ENCODE data around the gene MBNL1. TPM values are rescaled to one million over a fixed set of nuclear protein-coding genes. Genes with fewer than 3 reads are reported as not detected.

MBNL1 gene
- total and polyA plus RNA-seq, 2 of the 4 experiments (the other 2 are of a cell fraction): 127 to 664 TPM

- Histone ChIP-seq H2BK5ac (ENCODE audit: low read depth, low read length, poor library complexity, severe bottlenecking) (peak overlapping the region; percentile 48), H3K36me3 (ENCODE audit: control insufficient read depth, insufficient read depth, low read length) (peaks cover under 1% of the 10 kb centered on the region), H3K9me1 (ENCODE audit: insufficient read depth, low read length) (peaks cover 15% of the 10 kb centered on the region), H3K4ac (ENCODE audit: low read depth, low read length) (no peak overlapping the region), H2AK5ac (ENCODE audit: low read depth, low read length) (no peak overlapping the region), H3K4me1 (ENCODE audit: control insufficient read depth, insufficient read depth, low read length) (peaks cover 18% of the 10 kb centered on the region), H3K56ac (ENCODE audit: extremely low read depth, insufficient read depth, low read length) (no peak overlapping the region), H3K4me2 (ENCODE audit: low read depth, low read length) (peak overlapping the region; percentile 91; the same call in 1 of the 2 replicates), H2BK120ac (ENCODE audit: low read depth, low read length) (no peak overlapping the region), H2BK20ac (ENCODE audit: low read depth, low read length) (no peak overlapping the region), H2BK15ac (ENCODE audit: low read depth, low read length) (no peak overlapping the region), H3K14ac (replicated peaks; ENCODE audit: low read depth, low read length) (no peak overlapping the region), H3K79me1 (ENCODE audit: low read depth in 1 of 2, low read length in 2 of 2) (peaks cover 10 to 60% of the 10 kb centered on the region in 2 experiments), H2AFZ (replicated peaks; ENCODE audit: low read length, poor library complexity) (no peak overlapping the region), H3K9me3 (ENCODE audit: control insufficient read depth, insufficient read depth, low read length) (no peaks in the 10 kb centered on the region), H4K91ac (ENCODE audit: insufficient read depth, low read depth, low read length) (no peak overlapping the region), H3K27me3 (ENCODE audit: control insufficient read depth, insufficient read depth, low read length) (no peaks in the 10 kb centered on the region), H3K18ac (ENCODE audit: low read depth, low read length) (no peak overlapping the region), H3K9ac (ENCODE audit: low read depth, low read length) (no peak overlapping the region), H3K27ac (ENCODE audit: insufficient read depth, low read length) (no peak overlapping the region), H4K8ac (ENCODE audit: low read depth in 2 of 2, low read length in 2 of 2) (no peak overlapping the region), H3K23ac (ENCODE audit: low read depth, low read length) (no peak overlapping the region), H2AK9ac (replicated peaks; ENCODE audit: low read depth, low read length, poor library complexity) (no peak overlapping the region), H4K5ac (ENCODE audit: low read depth, low read length) (no peak overlapping the region), H4K20me1 (ENCODE audit: insufficient read depth, low read length) (peaks cover 59% of the 10 kb centered on the region), H3K4me3 (ENCODE audit: insufficient read depth, low read depth, low read length) (no peak overlapping the region)
- intact Hi-C loops (cut with micrococcal nuclease): no loop called here
- ATAC-seq (ENCODE audit: low read depth): peak; percentile 82
- CTCF ChIA-PET: no interaction called here
- BruUV-seq (replicated peaks): no TSS peak
- POLR2A ChIA-PET (ENCODE audit: unreplicated experiment): no interaction called here
- in situ Hi-C loops (cut with MboI; ENCODE audit: low sequenced_read_pairs): no loop called here
- no peak for TF ChIP-seq CEBPB (IDR thresholded peaks at IDR 0.05; ENCODE audit: low read depth, low read length)
- no peak for TF ChIP-seq RCOR1 (IDR thresholded peaks at IDR 0.05; ENCODE audit: insufficient replicate concordance, low read length)
- TF ChIP-seq NFE2L2 (IDR thresholded peaks at IDR 0.05; ENCODE audit: low read depth, low read length): no peak
- TF ChIP-seq, protein P1, sequence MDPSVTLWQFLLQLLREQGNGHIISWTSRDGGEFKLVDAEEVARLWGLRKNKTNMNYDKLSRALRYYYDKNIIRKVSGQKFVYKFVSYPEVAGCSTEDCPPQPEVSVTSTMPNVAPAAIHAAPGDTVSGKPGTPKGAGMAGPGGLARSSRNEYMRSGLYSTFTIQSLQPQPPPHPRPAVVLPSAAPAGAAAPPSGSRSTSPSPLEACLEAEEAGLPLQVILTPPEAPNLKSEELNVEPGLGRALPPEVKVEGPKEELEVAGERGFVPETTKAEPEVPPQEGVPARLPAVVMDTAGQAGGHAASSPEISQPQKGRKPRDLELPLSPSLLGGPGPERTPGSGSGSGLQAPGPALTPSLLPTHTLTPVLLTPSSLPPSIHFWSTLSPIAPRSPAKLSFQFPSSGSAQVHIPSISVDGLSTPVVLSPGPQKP (IDR thresholded peaks at IDR 0.05; ENCODE audit: borderline replicate concordance, low read depth, low read length): no peak
- no peak for TF ChIP-seq CTCF (conservative IDR thresholded peaks at IDR 0.05; ENCODE audit: low read depth, low read length)
- TF ChIP-seq MAFK (IDR thresholded peaks at IDR 0.05; ENCODE audit: low read depth, low read length): peak; percentile 68; the same call in 1 of the 2 replicates
- no peak for TF ChIP-seq SMC3 (IDR thresholded peaks at IDR 0.05; ENCODE audit: low read depth, low read length)
- TF ChIP-seq USF2 (IDR thresholded peaks at IDR 0.05; ENCODE audit: low read depth, low read length): no peak
- no peak for TF ChIP-seq MXI1 (IDR thresholded peaks at IDR 0.05; ENCODE audit: borderline replicate concordance, low read depth, low read length)
- TF ChIP-seq MAZ (IDR thresholded peaks at IDR 0.05; ENCODE audit: borderline replicate concordance, low read depth, low read length): no peak
- no peak for TF ChIP-seq POLR2A (IDR thresholded peaks at IDR 0.05; ENCODE audit: low read depth, low read length)
- peak; percentile 26; the same call in 1 of the 2 replicates for TF ChIP-seq FOS (IDR thresholded peaks at IDR 0.05; ENCODE audit: low read depth, low read length)
- DNase-seq: peak; percentile 94
- dilution Hi-C loops (cut with HindIII; ENCODE audit: low sequenced_read_pairs, unreplicated experiment): no loop called here
These were observed 132.2 kb downstream of the MBNL1 start for GRCh38 chr3:152400887-152401286.
